Measurements from ENCODE around the gene HIPK4.
"Not testable (repeated sequence)": the region's sequence is repeated elsewhere in the genome, so short reads cannot be mapped to it uniquely, and the experiment has no call there.

HIPK4 gene, protein sequence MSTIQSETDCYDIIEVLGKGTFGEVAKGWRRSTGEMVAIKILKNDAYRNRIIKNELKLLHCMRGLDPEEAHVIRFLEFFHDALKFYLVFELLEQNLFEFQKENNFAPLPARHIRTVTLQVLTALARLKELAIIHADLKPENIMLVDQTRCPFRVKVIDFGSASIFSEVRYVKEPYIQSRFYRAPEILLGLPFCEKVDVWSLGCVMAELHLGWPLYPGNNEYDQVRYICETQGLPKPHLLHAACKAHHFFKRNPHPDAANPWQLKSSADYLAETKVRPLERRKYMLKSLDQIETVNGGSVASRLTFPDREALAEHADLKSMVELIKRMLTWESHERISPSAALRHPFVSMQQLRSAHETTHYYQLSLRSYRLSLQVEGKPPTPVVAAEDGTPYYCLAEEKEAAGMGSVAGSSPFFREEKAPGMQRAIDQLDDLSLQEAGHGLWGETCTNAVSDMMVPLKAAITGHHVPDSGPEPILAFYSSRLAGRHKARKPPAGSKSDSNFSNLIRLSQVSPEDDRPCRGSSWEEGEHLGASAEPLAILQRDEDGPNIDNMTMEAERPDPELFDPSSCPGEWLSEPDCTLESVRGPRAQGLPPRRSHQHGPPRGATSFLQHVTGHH

DNA sequence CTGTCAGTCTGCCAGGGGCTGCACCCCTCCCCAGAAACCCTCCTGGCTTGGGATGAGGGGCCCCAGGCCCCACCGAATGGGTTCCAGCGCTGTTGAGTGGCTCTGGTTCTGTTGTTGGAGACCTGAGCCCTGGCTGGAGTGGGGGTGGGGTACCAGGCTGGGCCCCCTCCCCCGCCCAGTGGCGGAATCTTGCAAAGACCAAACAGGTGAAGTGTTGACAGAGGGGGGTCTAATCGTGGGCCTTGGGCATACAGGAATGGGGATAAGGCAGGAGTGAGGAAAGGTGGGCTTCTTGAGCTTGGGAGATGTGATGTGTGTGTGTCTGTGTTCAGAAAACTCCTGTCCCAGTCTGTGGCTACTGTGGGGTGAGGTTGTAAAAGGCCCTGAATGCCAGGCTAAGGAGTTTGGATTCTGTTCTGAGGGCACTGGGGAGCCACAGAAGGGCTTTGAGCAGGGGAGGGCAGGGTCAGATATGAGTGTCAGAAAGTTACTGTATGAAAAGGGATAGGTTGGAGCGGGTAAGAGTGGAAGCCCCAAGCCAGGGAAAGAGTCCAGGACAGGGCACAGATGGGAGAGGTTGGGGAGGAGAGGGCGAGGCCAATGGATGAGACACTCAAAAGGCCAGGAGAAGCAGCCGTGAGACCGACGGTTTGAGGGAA lies at the start of gene HIPK4:
Gene HIPK4, minus strand, starts transcription at position 98 of the 659 bp plus-strand sequence. CDS start 279 bp downstream, outside the sequence.
- no peak within 1 kb of the TSS for H3K4me3 ChIP-seq (ENCODE audit: low read length)
- no peak for TF ChIP-seq CTCF (IDR thresholded peaks at IDR 0.05; ENCODE audit: insufficient read depth, low read depth, low read length, missing control alignments)
- no peak for DNase-seq (ENCODE audit: low read depth)

- DNase-seq (ENCODE audit: low read depth): no peak
- no peak for TF ChIP-seq CTCF (IDR thresholded peaks at IDR 0.05; ENCODE audit: insufficient read depth, low read depth, low read length, missing control alignments)
- no peak overlapping the region for H3K4me3 ChIP-seq (ENCODE audit: low read length)
Observed at GRCh38 chr19:40438284-40438683, 48.3 kb upstream of the HIPK4 start.

- peak overlapping the region; percentile 45 for H3K4me3 ChIP-seq (ENCODE audit: low read length)
- TF ChIP-seq CTCF (IDR thresholded peaks at IDR 0.05; ENCODE audit: insufficient read depth, low read depth, low read length, missing control alignments): no peak
Observed at GRCh38 chr19:40433391-40434216, 43.6 kb upstream of the HIPK4 start.

GRCh38 chr19:40432760-40433159 lies 42.8 kb upstream of the HIPK4 start:
- peak overlapping the region; percentile 45 for H3K4me3 ChIP-seq (ENCODE audit: low read length)
- not testable (repeated sequence) for DNase-seq (ENCODE audit: low read depth)

More at GRCh38 chr19:40433391-40434216, 43.6 kb upstream of the HIPK4 start:
- peak; percentile 83 for DNase-seq (ENCODE audit: low read depth)

GRCh38 chr19:40431698-40432097 lies 41.7 kb upstream of the HIPK4 start:
- no peak overlapping the region for H3K4me3 ChIP-seq (ENCODE audit: low read length)
- DNase-seq (ENCODE audit: low read depth): no peak
- no peak for TF ChIP-seq CTCF (IDR thresholded peaks at IDR 0.05; ENCODE audit: insufficient read depth, low read depth, low read length, missing control alignments)

DNA sequence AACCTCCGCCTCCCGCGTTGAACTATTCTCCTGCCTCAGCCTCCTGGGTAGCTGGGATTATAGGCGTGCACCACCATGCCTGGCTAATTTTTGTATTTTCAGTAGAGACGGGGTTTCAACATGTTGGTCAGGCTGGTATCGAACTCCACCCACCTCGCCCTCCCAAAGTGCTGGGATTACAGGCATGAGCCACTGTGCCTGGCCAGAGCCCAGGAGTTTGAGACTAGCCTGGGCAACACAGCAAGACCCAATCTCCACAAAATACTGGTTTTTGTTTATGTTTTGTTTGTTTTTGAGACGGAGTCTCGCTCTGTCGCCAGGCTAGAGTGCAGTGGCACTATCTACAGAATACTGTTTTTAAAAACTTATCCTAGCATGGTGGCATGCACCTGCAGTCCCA lies 40.3 kb upstream of the HIPK4 start:
- DNase-seq (ENCODE audit: low read depth); H3K4me3 ChIP-seq (ENCODE audit: low read length): not testable (repeated sequence)

- DNase-seq (ENCODE audit: low read depth); H3K4me3 ChIP-seq (ENCODE audit: low read length): not testable (repeated sequence)
Observed at GRCh38 chr19:40428197-40428596, 38.2 kb upstream of the HIPK4 start.
